Esophagus squamous epithelium (tissue), 5 donors: ENCODE data around the gene ARHGAP4. TPM values are rescaled to one million over a fixed set of nuclear protein-coding genes. Genes with fewer than 3 reads are reported as not detected.

Experiments
- DNase-seq: peaks from one replicate; lab custom pipeline; 2025; lab: John Stamatoyannopoulos, UW
- H3K27ac ChIP-seq, 4 donors: fragments of 200-600 bp; sonication (generic); one replicate each; pipeline ENCODE4 v1.5.1; 2016 to 2019; ENCODE audit warnings: mild to moderate bottlenecking in 1 of 4
- H3K27me3 ChIP-seq, 4 donors: fragments of 200-600 bp; sonication (generic); 1 replicate in 3 of 4; 2 replicates in 1 of 4; pipeline versions ENCODE4 v1.5.1 to v1.6.0; 2017 to 2021; ENCODE audit warnings: antibody characterized with exemption in 1 of 4
- H3K36me3 ChIP-seq, 3 donors: fragments of 200-600 bp; sonication (generic); one replicate each; pipeline ENCODE4 v1.5.1; 2016 to 2019
- H3K4me1 ChIP-seq, 3 donors: fragments of 200-600 bp; sonication (generic); one replicate each; pipeline ENCODE4 v1.5.1; 2017 to 2019
- H3K4me3 ChIP-seq, 4 donors: fragments of 200-600 bp; sonication (generic); 1 replicate in 3 of 4; 2 replicates in 1 of 4; pipeline ENCODE4 v1.5.1; 2016 to 2019; ENCODE audit warnings: mild to moderate bottlenecking in 2 of 4, moderate library complexity in 1 of 4
- H3K9me3 ChIP-seq, 3 donors: fragments of 200-600 bp; sonication (generic); one replicate each; pipeline ENCODE4 v1.5.1; 2016 to 2019
- POLR2A ChIP-seq, 4 donors: fragments of 450-650 bp; IDR thresholded peaks; one replicate each; pipeline ENCODE4 v1.6.1; 2017; ENCODE audit warnings: antibody characterized with exemption in 4 of 4, mild to moderate bottlenecking in 4 of 4, moderate library complexity in 3 of 4
- WGBS, 2 donors: methylation state at CpG; one replicate each; pipeline ENCODE4 v1.1.5; 2018; 5-methylcytosine and 5-hydroxymethylcytosine counted together
- intact Hi-C: fragments of 100-400 bp; cut with DNase I; formaldehyde crosslinking; loops from one replicate; pipeline ENCODE4 v1.15.0; 2022
- total RNA-seq, 4 donors: library from RNA; depleted of rRNA; stranded (reverse); fragments of >200 nt; gene quantifications; one replicate each; pipeline ENCODE4 v1.1.0, GENCODE V29; 2016
- TF ChIP-seq, protein P1 (sequence below), 6 experiments: fragments of 450-650 bp in 4 of 6; fragments of 200-600 bp in 2 of 6; sonication (generic) in 2 of 6; IDR thresholded peaks; one replicate each; pipeline ENCODE4 v1.5.1; 2016 to 2019; ENCODE audit warnings: antibody characterized with exemption in 6 of 6, mild to moderate bottlenecking in 4 of 6, moderate library complexity in 4 of 6
- donor health status: DM: yes; HTN: yes; CAD: no.

The ARHGAP4 gene
- total RNA-seq, 4 donors from 2014 or later, result 3.9 to 18.3 (median 7.6) TPM

DNA sequence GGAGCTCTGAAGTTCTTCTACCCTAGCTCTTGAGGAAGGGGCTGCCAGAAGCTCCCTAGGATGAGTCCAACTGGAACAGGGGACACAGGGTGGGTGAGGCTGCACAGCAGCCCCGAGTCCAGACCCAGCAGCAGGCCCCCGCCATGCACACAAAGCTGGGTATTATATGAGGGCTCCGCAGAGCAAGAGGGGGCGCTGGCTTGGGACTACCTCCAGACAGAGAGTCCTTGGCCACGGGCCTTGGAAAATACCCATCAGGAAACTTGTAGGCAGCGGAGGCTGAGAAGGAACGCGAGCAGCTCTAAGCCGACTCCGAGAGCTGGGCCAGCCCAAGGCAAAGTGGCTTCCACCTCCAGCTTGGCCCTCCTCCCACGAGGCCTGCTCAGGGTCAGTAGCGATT, 37.5 kb upstream of the ARHGAP4 start:
- no peak for TF ChIP-seq POLR2A (IDR thresholded peaks at IDR 0.05)
- TF ChIP-seq, protein P1, sequence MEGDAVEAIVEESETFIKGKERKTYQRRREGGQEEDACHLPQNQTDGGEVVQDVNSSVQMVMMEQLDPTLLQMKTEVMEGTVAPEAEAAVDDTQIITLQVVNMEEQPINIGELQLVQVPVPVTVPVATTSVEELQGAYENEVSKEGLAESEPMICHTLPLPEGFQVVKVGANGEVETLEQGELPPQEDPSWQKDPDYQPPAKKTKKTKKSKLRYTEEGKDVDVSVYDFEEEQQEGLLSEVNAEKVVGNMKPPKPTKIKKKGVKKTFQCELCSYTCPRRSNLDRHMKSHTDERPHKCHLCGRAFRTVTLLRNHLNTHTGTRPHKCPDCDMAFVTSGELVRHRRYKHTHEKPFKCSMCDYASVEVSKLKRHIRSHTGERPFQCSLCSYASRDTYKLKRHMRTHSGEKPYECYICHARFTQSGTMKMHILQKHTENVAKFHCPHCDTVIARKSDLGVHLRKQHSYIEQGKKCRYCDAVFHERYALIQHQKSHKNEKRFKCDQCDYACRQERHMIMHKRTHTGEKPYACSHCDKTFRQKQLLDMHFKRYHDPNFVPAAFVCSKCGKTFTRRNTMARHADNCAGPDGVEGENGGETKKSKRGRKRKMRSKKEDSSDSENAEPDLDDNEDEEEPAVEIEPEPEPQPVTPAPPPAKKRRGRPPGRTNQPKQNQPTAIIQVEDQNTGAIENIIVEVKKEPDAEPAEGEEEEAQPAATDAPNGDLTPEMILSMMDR (IDR thresholded peaks at IDR 0.05), result no peak
- WGBS, 2 donors, result no CpG with 5 or more reads among the region's 12 CpGs
- Histone ChIP-seq H3K4me1 (peaks cover 19 to 40% (median 21%) of the 10 kb centered on the region in 3 donors), H3K4me3 (no peak overlapping the region), H3K36me3 (peaks cover 12 to 61% (median 33%) of the 10 kb centered on the region in 3 donors), H3K27me3 (no peaks in the 10 kb centered on the region), H3K27ac (no peak overlapping the region), H3K9me3 (no peaks in the 10 kb centered on the region)
- intact Hi-C loops, result no loop called here
- no peak for DNase-seq

DNA sequence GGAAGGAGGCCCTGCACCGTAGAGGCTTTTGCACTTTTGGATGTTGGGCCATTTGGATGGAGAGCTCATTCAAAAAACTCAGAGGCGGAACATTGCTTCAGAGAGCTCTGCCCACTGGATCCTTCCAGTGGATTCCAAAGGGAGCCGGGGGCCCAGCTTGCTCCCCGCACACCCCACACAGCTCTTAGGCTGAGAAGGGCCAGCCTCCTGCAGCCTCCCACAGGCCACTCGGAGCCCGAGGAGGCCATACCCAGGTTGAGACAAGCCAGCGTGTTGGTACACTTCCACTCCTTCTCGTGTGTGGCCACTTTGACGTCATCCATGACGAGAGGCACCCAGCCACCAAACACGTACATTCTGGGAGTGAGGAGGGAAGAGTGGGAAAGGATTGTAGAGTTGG, 35.2 kb upstream of the ARHGAP4 start:
- Histone ChIP-seq H3K9me3 (no peaks in the 10 kb centered on the region), H3K4me1 (peaks cover 0 to 17% (median 0%) of the 10 kb centered on the region in 3 donors), H3K27me3 (no peaks in the 10 kb centered on the region), H3K36me3 (peaks cover 21 to 84% (median 51%) of the 10 kb centered on the region in 3 donors), H3K27ac (no peak overlapping the region), H3K4me3 (no peak overlapping the region)
- 68 to 95% methylated on average over 3 of the region's 11 CpGs for WGBS, 2 donors
- no peak for DNase-seq
- intact Hi-C loops, result no loop called here
- TF ChIP-seq, protein P1 (IDR thresholded peaks at IDR 0.05), result no peak
- no peak for TF ChIP-seq POLR2A (IDR thresholded peaks at IDR 0.05)

DNA sequence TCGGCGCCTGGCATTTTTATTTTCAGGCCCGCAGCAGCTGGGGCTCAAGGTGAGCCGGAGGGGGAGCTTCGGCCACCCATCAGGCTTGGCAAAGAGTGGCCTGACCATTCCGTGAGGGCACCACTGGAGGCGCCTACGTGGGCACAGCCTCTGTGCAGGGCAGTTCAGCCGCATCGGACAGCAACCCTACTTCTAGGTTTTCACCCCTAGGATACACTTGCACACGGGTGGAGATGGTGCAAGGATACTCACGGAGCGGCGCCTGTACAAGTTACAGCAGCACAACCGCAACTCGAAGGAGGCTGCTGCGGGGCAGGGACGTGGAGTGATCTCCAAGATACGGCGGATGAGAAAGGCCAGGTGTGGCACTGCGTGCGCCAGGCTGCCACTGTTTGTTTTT, 34.7 kb upstream of the ARHGAP4 start:
- Histone ChIP-seq H3K36me3 (peaks cover 21 to 89% (median 55%) of the 10 kb centered on the region in 3 donors), H3K4me3 (no peak overlapping the region), H3K27ac (no peak overlapping the region), H3K9me3 (no peaks in the 10 kb centered on the region), H3K4me1 (peaks cover 0 to 12% (median 0%) of the 10 kb centered on the region in 3 donors), H3K27me3 (no peaks in the 10 kb centered on the region)
- intact Hi-C loops, result no loop called here
- no peak for TF ChIP-seq POLR2A (IDR thresholded peaks at IDR 0.05)
- TF ChIP-seq, protein P1 (IDR thresholded peaks at IDR 0.05), result no peak
- 90 to 93% methylated on average over 6 to 8 of the region's 22 CpGs for WGBS, 2 donors
- no peak for DNase-seq

DNA sequence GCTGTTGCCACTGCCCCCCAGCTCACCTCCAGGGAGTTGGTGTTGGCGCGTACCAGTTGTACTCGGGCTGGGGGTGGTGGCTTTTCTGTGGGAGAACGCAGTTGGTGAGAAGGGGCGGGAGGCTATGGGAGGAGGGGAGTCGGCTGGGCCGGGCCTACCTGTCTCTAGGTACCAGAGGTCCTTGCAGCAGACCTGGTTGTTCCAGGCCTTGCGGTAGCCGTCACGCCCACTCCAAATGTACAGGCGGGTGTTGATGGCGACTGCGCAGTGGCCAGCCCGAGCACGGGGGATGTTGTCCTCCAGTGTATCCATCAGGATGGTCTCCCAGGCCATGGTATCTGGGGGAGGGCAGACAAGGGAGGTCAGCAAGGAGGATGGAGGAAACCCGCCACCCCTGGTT, 34.0 kb upstream of the ARHGAP4 start:
- H3K36me3 ChIP-seq, result peaks cover 21 to 96% (median 55%) of the 10 kb centered on the region in 3 donors
- H3K4me3 ChIP-seq, result no peak overlapping the region
- no peak for DNase-seq

DNA sequence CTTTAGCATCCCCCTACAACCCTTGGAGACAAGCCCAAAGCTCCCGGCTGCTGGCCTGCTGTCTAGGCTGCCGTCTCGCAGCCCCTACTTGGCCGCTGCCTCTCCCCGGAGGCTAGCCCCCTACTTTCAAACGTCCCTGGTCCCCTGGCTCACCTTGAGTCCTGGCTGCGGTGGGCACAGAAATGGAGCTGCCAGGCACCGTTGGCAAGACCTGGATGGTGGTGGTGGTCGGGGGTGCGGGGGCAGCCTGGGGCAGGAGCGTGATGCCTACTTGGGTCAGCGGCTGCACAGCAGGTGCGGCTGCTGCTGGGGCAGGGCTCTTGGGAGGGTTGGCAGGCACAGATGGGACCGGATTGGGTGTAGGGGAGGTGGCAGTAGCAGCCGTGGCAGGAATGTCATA, 33.6 kb upstream of the ARHGAP4 start:
- TF ChIP-seq, protein P1 (IDR thresholded peaks at IDR 0.05), result no peak
- TF ChIP-seq POLR2A (IDR thresholded peaks at IDR 0.05), result no peak
- H3K36me3 ChIP-seq, result peaks cover 21 to 100% (median 55%) of the 10 kb centered on the region in 3 donors
- no peaks in the 10 kb centered on the region for H3K9me3 ChIP-seq
- H3K27me3 ChIP-seq, result no peaks in the 10 kb centered on the region
- H3K4me1 ChIP-seq, result peaks cover 0 to under 1% (median 0%) of the 10 kb centered on the region in 3 donors
- WGBS, 2 donors, result no CpG with 5 or more reads among the region's 15 CpGs
- no peak overlapping the region for H3K27ac ChIP-seq
- H3K4me3 ChIP-seq, result no peak overlapping the region
- intact Hi-C loops, result no loop called here
- DNase-seq, result no peak

More for the DNA sequence above, 34.0 kb upstream of the ARHGAP4 start:
- Histone ChIP-seq H3K27ac (no peak overlapping the region), H3K27me3 (no peaks in the 10 kb centered on the region), H3K9me3 (no peaks in the 10 kb centered on the region), H3K4me1 (peaks cover 0 to 5% (median 0%) of the 10 kb centered on the region in 3 donors)
- TF ChIP-seq, protein P1 (IDR thresholded peaks at IDR 0.05), result no peak
- no peak for TF ChIP-seq POLR2A (IDR thresholded peaks at IDR 0.05)
- WGBS, 2 donors, result 93 to 100% methylated on average over 3 to 4 of the region's 16 CpGs
- intact Hi-C loops, result no loop called here
